PC-3 (cell line): Measurements from ENCODE around the gene FRMPD3. TPM values are rescaled to one million over a fixed set of nuclear protein-coding genes. Genes with fewer than 3 reads are reported as not detected.

Experiments used
- ATAC-seq: fragments of 200-7000 bp; cut with Tn5 transposase; 2 replicates; pipeline ENCODE4 v1.9.1; 2020; ENCODE audit warnings: mild to moderate bottlenecking, moderate library complexity
- BruUV-seq: library from RNA; stranded (reverse); fragments of 400-500 nt; replicated peaks from 2 replicates; lab custom pipeline; 2021; lab: Mats Ljungman, UMichigan
- CTCF ChIA-PET: fragments of 300-600 bp; sonication (Branson Sonifier 250); formaldehyde crosslinking; loops from one replicate; lab custom pipeline; 2022; ENCODE audit warnings: antibody characterized with exemption; lab: Charles Lee
- POLR2A ChIA-PET: fragments of 300-600 bp; sonication (Branson Sonifier 250); formaldehyde crosslinking; loops from one replicate; lab custom pipeline; 2022; ENCODE audit warnings: antibody characterized with exemption; ENCODE audit not compliant: unreplicated experiment; lab: Charles Lee
- DNase-seq: peaks from one replicate; pipeline ENCODE4 v3.0.0-alpha.2; 2015
- H2AFZ ChIP-seq: fragments of 300-600 bp; sonication (generic); 2 replicates; pipeline ENCODE4 v1.6.0; 2016; ENCODE audit warnings: antibody characterized with exemption, low read length
- H3F3A ChIP-seq: fragments of 300-600 bp; sonication (generic); one replicate; pipeline ENCODE4 v1.6.0; 2017; ENCODE audit warnings: antibody characterized with exemption, low read length, control low read depth, mild to moderate bottlenecking; ENCODE audit not compliant: unreplicated experiment
- H3K27ac ChIP-seq: fragments of 300-600 bp; sonication (generic); 2 replicates; pipeline ENCODE4 v1.5.1; 2016; ENCODE audit warnings: mild to moderate bottlenecking, low read length
- H3K27me3 ChIP-seq: fragments of 300-600 bp; sonication (generic); 2 replicates; pipeline ENCODE4 v1.6.1; 2016; ENCODE audit warnings: low read length, mixed read lengths
- H3K36me3 ChIP-seq: fragments of 300-600 bp; sonication (generic); 2 replicates; pipeline ENCODE4 v1.6.1; 2016; ENCODE audit warnings: low read depth, mixed run types, low read length, mixed read lengths
- H3K4me1 ChIP-seq: fragments of 300-600 bp; sonication (generic); 2 replicates; pipeline ENCODE4 v1.5.1; 2016; ENCODE audit warnings: low read length; ENCODE audit not compliant: insufficient read depth
- H3K4me2 ChIP-seq: fragments of 300-600 bp; sonication (generic); 2 replicates; pipeline ENCODE4 v1.6.0; 2016; ENCODE audit warnings: low read length
- H3K4me3 ChIP-seq: fragments of 300-600 bp; sonication (generic); 2 replicates; pipeline ENCODE4 v1.5.1; 2016; ENCODE audit warnings: mild to moderate bottlenecking, low read length, mixed read lengths
- H3K79me2 ChIP-seq: fragments of 300-600 bp; sonication (generic); 2 replicates; pipeline ENCODE4 v1.6.1; 2017; ENCODE audit warnings: low read length, mixed read lengths
- H3K9ac ChIP-seq: fragments of 300-600 bp; sonication (generic); 2 replicates; pipeline ENCODE4 v1.6.0; 2016; ENCODE audit warnings: mild to moderate bottlenecking, low read length
- H3K9me2 ChIP-seq: fragments of 300-600 bp; sonication (generic); replicated peaks from 2 replicates; pipeline ENCODE4 v1.6.1; 2016; ENCODE audit warnings: mixed run types, low read length, mixed read lengths
- H3K9me3 ChIP-seq: fragments of 300-600 bp; sonication (generic); 2 replicates; pipeline ENCODE4 v1.6.1; 2016; ENCODE audit warnings: low read length, mixed read lengths
- H4K20me1 ChIP-seq: fragments of 300-600 bp; sonication (generic); 2 replicates; pipeline ENCODE4 v1.6.1; 2016; ENCODE audit warnings: low read length, mixed read lengths
- CTCF ChIP-seq: fragments of 300-600 bp; sonication (generic); conservative IDR thresholded peaks from 2 replicates; pipeline ENCODE4 v1.5.1; 2017; ENCODE audit warnings: antibody characterized with exemption, low read depth, mild to moderate bottlenecking, low read length
- EZH2 ChIP-seq: fragments of 300-600 bp; sonication (generic); IDR thresholded peaks from one replicate; pipeline ENCODE4 v1.6.1; 2017; ENCODE audit warnings: antibody characterized with exemption, mild to moderate bottlenecking, low read length; ENCODE audit not compliant: unreplicated experiment
- EZH2phosphoT487 ChIP-seq: fragments of 300-600 bp; sonication (generic); IDR thresholded peaks from 2 replicates; pipeline ENCODE4 v1.6.1; 2018; ENCODE audit warnings: mild to moderate bottlenecking, antibody characterized with exemption, low read length, borderline replicate concordance
- intact Hi-C: fragments of 100-400 bp; cut with micrococcal nuclease; formaldehyde crosslinking; loops from 2 replicates; pipeline ENCODE4 v1.9.0; 2023
- total RNA-seq: library from RNA; depleted of rRNA; stranded (reverse); fragments of >200 nt; gene quantifications from 2 replicates; pipeline ENCODE4 v1.2.3, GENCODE V29; 2014

The FRMPD3 gene
- total RNA-seq, 1 experiment from 2014 or later: 0.04 TPM

- Histone ChIP-seq H3K27ac (no peak overlapping the region), H3K9me2 (no peaks in the 10 kb centered on the region), H3K4me2 (no peak overlapping the region), H2AFZ (no peak overlapping the region), H3K9ac (no peak overlapping the region), H4K20me1 (no peaks in the 10 kb centered on the region), H3K9me3 (no peaks in the 10 kb centered on the region), H3K79me2 (no peaks in the 10 kb centered on the region), H3F3A (no peaks in the 10 kb centered on the region), H3K27me3 (no peaks in the 10 kb centered on the region), H3K4me3 (no peak overlapping the region), H3K36me3 (no peaks in the 10 kb centered on the region), H3K4me1 (no peaks in the 10 kb centered on the region)
- ATAC-seq (no peak), DNase-seq (no peak)
- POLR2A ChIA-PET: interaction anchor here (0.7 kb wide), 1 partner anchor 176 kb away, joined by 3 read pairs; no protein-coding TSS in a partner anchor
- no TSS peak for BruUV-seq
- CTCF ChIA-PET: no interaction called here
- intact Hi-C loops: no loop called here
- TF ChIP-seq EZH2phosphoT487 (no peak), CTCF (no peak), EZH2 (no peak)
Observed at GRCh38 chrX:107421337-107421861, 28.1 kb upstream of the FRMPD3 start.

GRCh38 chrX:107429090-107429489 is 20.4 kb upstream of the FRMPD3 start:
- Histone ChIP-seq H3K4me1 (no peaks in the 10 kb centered on the region), H4K20me1 (no peaks in the 10 kb centered on the region), H3F3A (no peaks in the 10 kb centered on the region), H3K27ac (no peak overlapping the region), H3K4me2 (no peak overlapping the region), H3K4me3 (no peak overlapping the region), H3K9ac (no peak overlapping the region), H3K9me2 (no peaks in the 10 kb centered on the region), H3K27me3 (no peaks in the 10 kb centered on the region), H3K36me3 (no peaks in the 10 kb centered on the region), H3K79me2 (no peaks in the 10 kb centered on the region), H3K9me3 (no peaks in the 10 kb centered on the region), H2AFZ (no peak overlapping the region)
- intact Hi-C loops: no loop called here
- TF ChIP-seq EZH2 (no peak), CTCF (peak; percentile 51)
- no TSS peak for BruUV-seq
- POLR2A ChIA-PET: no interaction called here
- ATAC-seq (no peak), DNase-seq (peak; percentile 37)
- CTCF ChIA-PET: no interaction called here

- Histone ChIP-seq H3K4me2 (no peak overlapping the region), H3K9me3 (no peaks in the 10 kb centered on the region), H3K9me2 (no peaks in the 10 kb centered on the region), H3K36me3 (no peaks in the 10 kb centered on the region), H4K20me1 (no peaks in the 10 kb centered on the region), H3K79me2 (no peaks in the 10 kb centered on the region), H3K27ac (no peak overlapping the region), H3K4me3 (no peak overlapping the region), H3K4me1 (peaks cover 10% of the 10 kb centered on the region; the same call in 1 of the 2 replicates), H3F3A (no peaks in the 10 kb centered on the region), H2AFZ (no peak overlapping the region), H3K9ac (no peak overlapping the region), H3K27me3 (no peaks in the 10 kb centered on the region)
- ATAC-seq (no peak), DNase-seq (no peak)
- BruUV-seq: no TSS peak
- TF ChIP-seq EZH2phosphoT487 (no peak), CTCF (no peak), EZH2 (no peak)
- intact Hi-C loops: no loop called here
- CTCF ChIA-PET: no interaction called here
- POLR2A ChIA-PET: no interaction called here
Observed at GRCh38 chrX:107440187-107440586, 9.3 kb upstream of the FRMPD3 start.
